GM23338 (cell line): ENCODE results near the gene MAS1L. TPM values are rescaled to one million over a fixed set of nuclear protein-coding genes. Genes with fewer than 3 reads are reported as not detected.
A peak's percentile ranks its signal among the peaks of the same experiment; 100 is the strongest.

Experiments used
- ATAC-seq: fragments of 200-7000 bp; cut with Tn5 transposase; 3 replicates; pipeline ENCODE4 v1.9.1; 2020
- DNase-seq: peaks from one replicate; pipeline ENCODE4 v3.0.0-alpha.2; 2015; ENCODE audit warnings: low spot score
- H2AFZ ChIP-seq: fragments of 200-600 bp; sonication (generic); 2 replicates; pipeline ENCODE4 v1.8.0; 2016; ENCODE audit warnings: antibody characterized with exemption, mild to moderate bottlenecking, moderate library complexity
- H3F3A ChIP-seq: fragments of 200-600 bp; sonication (generic); replicated peaks from 2 replicates; pipeline ENCODE4 v1.8.0; 2017; ENCODE audit warnings: antibody characterized with exemption, mixed run types, low read depth
- H3K27ac ChIP-seq: fragments of 200-600 bp; sonication (generic); 2 replicates; pipeline ENCODE4 v1.6.1; 2016; ENCODE audit warnings: low read depth
- H3K27me3 ChIP-seq: fragments of 200-600 bp; sonication (generic); 2 replicates; pipeline ENCODE4 v1.8.0; 2016; ENCODE audit warnings: mild to moderate bottlenecking, mixed run types, moderate library complexity; ENCODE audit not compliant: insufficient read depth
- H3K36me3 ChIP-seq: fragments of 200-600 bp; sonication (generic); 2 replicates; pipeline ENCODE4 v1.8.0; 2016; ENCODE audit warnings: mild to moderate bottlenecking; ENCODE audit not compliant: insufficient read depth
- H3K4me1 ChIP-seq: fragments of 200-600 bp; sonication (generic); 2 replicates; pipeline ENCODE4 v1.8.0; 2016; ENCODE audit warnings: mild to moderate bottlenecking, moderate library complexity; ENCODE audit not compliant: insufficient read depth
- H3K4me2 ChIP-seq: fragments of 200-600 bp; sonication (generic); 2 replicates; pipeline ENCODE4 v1.7.1; 2017; ENCODE audit warnings: mixed run types
- H3K4me3 ChIP-seq: fragments of 200-600 bp; sonication (generic); 2 replicates; pipeline ENCODE4 v1.6.1; 2016; ENCODE audit warnings: mixed run types
- H3K79me2 ChIP-seq: fragments of 200-600 bp; sonication (generic); replicated peaks from 2 replicates; pipeline ENCODE4 v1.8.0; 2017; ENCODE audit warnings: mild to moderate bottlenecking; ENCODE audit not compliant: insufficient read depth
- H3K9me2 ChIP-seq: fragments of 200-600 bp; sonication (generic); 2 replicates; pipeline ENCODE4 v1.8.0; 2017; ENCODE audit not compliant: insufficient read depth
- H4K20me1 ChIP-seq: fragments of 200-600 bp; sonication (generic); replicated peaks from 2 replicates; pipeline ENCODE4 v1.8.0; 2017; ENCODE audit warnings: mild to moderate bottlenecking; ENCODE audit not compliant: insufficient read depth
- H3K27ac Mint-ChIP-seq: 2 replicates; pipeline ENCODE4 v1.8.0; 2020; ENCODE audit warnings: inconsistent platforms, mild to moderate bottlenecking, moderate library complexity, mixed read lengths
- H3K27me3 Mint-ChIP-seq: 3 replicates; pipeline ENCODE4 v1.8.0; 2022; ENCODE audit warnings: low read depth, mild to moderate bottlenecking, moderate library complexity, mixed read lengths, inconsistent platforms; ENCODE audit not compliant: insufficient read depth, poor library complexity
- H3K36me3 Mint-ChIP-seq: 3 replicates; pipeline ENCODE4 v1.8.0; 2021; ENCODE audit warnings: low read depth, mild to moderate bottlenecking, inconsistent platforms, moderate library complexity, mixed read lengths
- H3K4me1 Mint-ChIP-seq: 3 replicates; pipeline ENCODE4 v1.8.0; 2020; ENCODE audit warnings: mild to moderate bottlenecking, inconsistent platforms, mixed read lengths
- H3K4me3 Mint-ChIP-seq: 3 replicates; pipeline ENCODE4 v1.8.0; 2021; ENCODE audit warnings: moderate library complexity, mild to moderate bottlenecking, inconsistent platforms, mixed read lengths
- H3K9me3 Mint-ChIP-seq: 3 replicates; pipeline ENCODE4 v1.8.0; 2020; ENCODE audit warnings: moderate library complexity, mild to moderate bottlenecking, inconsistent platforms, mixed read lengths
- CREB1 ChIP-seq: fragments of 250-450 bp; sonication (Bioruptor Pico); IDR thresholded peaks from 2 replicates; pipeline ENCODE4 v1.5.0; 2020; ENCODE audit warnings: low read depth, mild to moderate bottlenecking, moderate library complexity
- ETS1 ChIP-seq: IDR thresholded peaks from 2 replicates; pipeline ENCODE4 v1.6.1; 2016; ENCODE audit warnings: antibody characterized with exemption
- EZH2 ChIP-seq: fragments of 200-600 bp; sonication (generic); IDR thresholded peaks from one replicate; pipeline ENCODE4 v1.8.0; 2017; ENCODE audit warnings: antibody characterized with exemption, mild to moderate bottlenecking, low read depth; ENCODE audit not compliant: unreplicated experiment
- EZH2phosphoT487 ChIP-seq: fragments of 200-600 bp; sonication (generic); IDR thresholded peaks from one replicate; pipeline ENCODE4 v1.8.1; 2018; ENCODE audit warnings: antibody characterized with exemption; ENCODE audit not compliant: unreplicated experiment
- JUNB ChIP-seq: IDR thresholded peaks from one replicate; pipeline ENCODE4 v1.6.1; 2016; ENCODE audit warnings: antibody characterized with exemption; ENCODE audit not compliant: unreplicated experiment
- NANOG ChIP-seq: IDR thresholded peaks from 2 replicates; pipeline ENCODE4 v1.6.1; 2016; ENCODE audit warnings: antibody characterized with exemption, borderline replicate concordance
- POLR2AphosphoS5 ChIP-seq: IDR thresholded peaks from 2 replicates; pipeline ENCODE4 v1.6.1; 2016; ENCODE audit warnings: antibody characterized with exemption, low read depth
- STAT1 ChIP-seq: IDR thresholded peaks from one replicate; pipeline ENCODE4 v1.6.1; 2016; ENCODE audit warnings: antibody characterized with exemption; ENCODE audit not compliant: unreplicated experiment
- ZNF114 ChIP-seq: fragments of 250-450 bp; sonication (Bioruptor Pico); IDR thresholded peaks from 2 replicates; pipeline ENCODE4 v1.5.0; 2020; ENCODE audit warnings: mild to moderate bottlenecking, moderate library complexity
- ZNF331 ChIP-seq: fragments of 250-450 bp; sonication (Bioruptor Pico); IDR thresholded peaks from 2 replicates; pipeline ENCODE4 v1.5.0; 2020; ENCODE audit warnings: low read depth, mild to moderate bottlenecking, moderate library complexity
- polyA plus RNA-seq: library from polyadenylated mRNA; unstranded; fragments of >200 nt; fragmentation: Nextera tagmentation; extraction: Ambion mirVana; gene quantifications from 2 replicates; pipeline ENCODE4 v1.2.1, GENCODE V29; 2016
- total RNA-seq: library from RNA; depleted of rRNA; stranded (reverse); fragments of >200 nt; shearing (Covaris generic); gene quantifications from 2 replicates; pipeline ENCODE4 v1.2.3, GENCODE V29; 2014
- TF ChIP-seq, protein P1 (sequence below): IDR thresholded peaks from one replicate; pipeline ENCODE4 v1.6.1; 2018; ENCODE audit warnings: antibody characterized with exemption; ENCODE audit not compliant: unreplicated experiment
- TF ChIP-seq, protein P2 (sequence below): fragments of 250-450 bp; sonication (Bioruptor Pico); IDR thresholded peaks from 2 replicates; pipeline ENCODE4 v1.5.0; 2020; ENCODE audit warnings: mild to moderate bottlenecking, moderate library complexity
- TF ChIP-seq, protein P3 (sequence below), 2 experiments: fragments of 200-600 bp in 1 of 2; sonication (generic) in 1 of 2; conservative IDR thresholded peaks; 2 replicates each; pipeline versions ENCODE4 v1.5.1 to v1.6.1; 2016 to 2017; ENCODE audit warnings: antibody characterized with exemption in 2 of 2, low read depth in 2 of 2, mild to moderate bottlenecking in 2 of 2, moderate library complexity in 1 of 2

MAS1L gene
- total and polyA plus RNA-seq, 2 experiments from 2014 or later, result not detected

DNA sequence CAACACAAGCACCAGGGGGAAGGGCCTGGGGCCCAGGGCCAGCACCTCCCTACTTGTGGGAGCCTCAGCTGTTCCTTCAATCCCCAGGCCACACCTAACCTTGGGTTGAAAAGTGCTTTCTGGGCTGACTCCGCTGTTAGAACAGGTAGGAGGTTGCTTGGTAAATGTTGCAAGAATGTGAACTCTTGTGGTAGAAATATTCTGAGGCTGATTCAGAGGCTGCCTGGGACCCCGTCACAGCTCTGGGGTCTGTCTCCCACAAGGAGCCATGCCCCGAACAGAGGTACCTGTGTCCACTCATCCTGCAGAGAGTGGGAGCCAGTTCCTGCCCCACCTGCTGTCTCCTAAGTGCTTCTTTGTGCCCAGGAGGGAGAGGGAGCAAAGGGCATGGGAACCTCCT, 14.4 kb upstream of the MAS1L start:
- no peaks in the 10 kb centered on the region for H3F3A ChIP-seq
- Mint-ChIP-seq H3K4me1 (no peaks in the 10 kb centered on the region; the same call in 2 of the 3 replicates), H3K27me3 (peaks cover 2% of the 10 kb centered on the region), H3K9me3 (no peaks in the 10 kb centered on the region), H3K27ac (no peak overlapping the region), H3K36me3 (no peaks in the 10 kb centered on the region), H3K4me3 (no peak overlapping the region)
- ATAC-seq, result no peak
- no peaks in the 10 kb centered on the region for H3K36me3 ChIP-seq
- H3K4me3 ChIP-seq, result no peak overlapping the region
- no peak overlapping the region for H3K4me2 ChIP-seq
- H4K20me1 ChIP-seq, result no peaks in the 10 kb centered on the region; the same call in 1 of the 2 replicates
- TF ChIP-seq, protein P1, sequence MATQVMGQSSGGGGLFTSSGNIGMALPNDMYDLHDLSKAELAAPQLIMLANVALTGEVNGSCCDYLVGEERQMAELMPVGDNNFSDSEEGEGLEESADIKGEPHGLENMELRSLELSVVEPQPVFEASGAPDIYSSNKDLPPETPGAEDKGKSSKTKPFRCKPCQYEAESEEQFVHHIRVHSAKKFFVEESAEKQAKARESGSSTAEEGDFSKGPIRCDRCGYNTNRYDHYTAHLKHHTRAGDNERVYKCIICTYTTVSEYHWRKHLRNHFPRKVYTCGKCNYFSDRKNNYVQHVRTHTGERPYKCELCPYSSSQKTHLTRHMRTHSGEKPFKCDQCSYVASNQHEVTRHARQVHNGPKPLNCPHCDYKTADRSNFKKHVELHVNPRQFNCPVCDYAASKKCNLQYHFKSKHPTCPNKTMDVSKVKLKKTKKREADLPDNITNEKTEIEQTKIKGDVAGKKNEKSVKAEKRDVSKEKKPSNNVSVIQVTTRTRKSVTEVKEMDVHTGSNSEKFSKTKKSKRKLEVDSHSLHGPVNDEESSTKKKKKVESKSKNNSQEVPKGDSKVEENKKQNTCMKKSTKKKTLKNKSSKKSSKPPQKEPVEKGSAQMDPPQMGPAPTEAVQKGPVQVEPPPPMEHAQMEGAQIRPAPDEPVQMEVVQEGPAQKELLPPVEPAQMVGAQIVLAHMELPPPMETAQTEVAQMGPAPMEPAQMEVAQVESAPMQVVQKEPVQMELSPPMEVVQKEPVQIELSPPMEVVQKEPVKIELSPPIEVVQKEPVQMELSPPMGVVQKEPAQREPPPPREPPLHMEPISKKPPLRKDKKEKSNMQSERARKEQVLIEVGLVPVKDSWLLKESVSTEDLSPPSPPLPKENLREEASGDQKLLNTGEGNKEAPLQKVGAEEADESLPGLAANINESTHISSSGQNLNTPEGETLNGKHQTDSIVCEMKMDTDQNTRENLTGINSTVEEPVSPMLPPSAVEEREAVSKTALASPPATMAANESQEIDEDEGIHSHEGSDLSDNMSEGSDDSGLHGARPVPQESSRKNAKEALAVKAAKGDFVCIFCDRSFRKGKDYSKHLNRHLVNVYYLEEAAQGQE, result no peak
- TF ChIP-seq CREB1 (CRISPR knock-in tag), result no peak
- no peak for TF ChIP-seq ZNF331 (CRISPR knock-in tag)
- TF ChIP-seq POLR2AphosphoS5, result no peak
- TF ChIP-seq JUNB, result no peak
- no peak for TF ChIP-seq NANOG
- TF ChIP-seq ETS1, result no peak
- TF ChIP-seq STAT1, result no peak
- no peak for TF ChIP-seq EZH2phosphoT487
- TF ChIP-seq EZH2, result no peak
- no peak for TF ChIP-seq ZNF114 (CRISPR knock-in tag)
- TF ChIP-seq, protein P2, sequence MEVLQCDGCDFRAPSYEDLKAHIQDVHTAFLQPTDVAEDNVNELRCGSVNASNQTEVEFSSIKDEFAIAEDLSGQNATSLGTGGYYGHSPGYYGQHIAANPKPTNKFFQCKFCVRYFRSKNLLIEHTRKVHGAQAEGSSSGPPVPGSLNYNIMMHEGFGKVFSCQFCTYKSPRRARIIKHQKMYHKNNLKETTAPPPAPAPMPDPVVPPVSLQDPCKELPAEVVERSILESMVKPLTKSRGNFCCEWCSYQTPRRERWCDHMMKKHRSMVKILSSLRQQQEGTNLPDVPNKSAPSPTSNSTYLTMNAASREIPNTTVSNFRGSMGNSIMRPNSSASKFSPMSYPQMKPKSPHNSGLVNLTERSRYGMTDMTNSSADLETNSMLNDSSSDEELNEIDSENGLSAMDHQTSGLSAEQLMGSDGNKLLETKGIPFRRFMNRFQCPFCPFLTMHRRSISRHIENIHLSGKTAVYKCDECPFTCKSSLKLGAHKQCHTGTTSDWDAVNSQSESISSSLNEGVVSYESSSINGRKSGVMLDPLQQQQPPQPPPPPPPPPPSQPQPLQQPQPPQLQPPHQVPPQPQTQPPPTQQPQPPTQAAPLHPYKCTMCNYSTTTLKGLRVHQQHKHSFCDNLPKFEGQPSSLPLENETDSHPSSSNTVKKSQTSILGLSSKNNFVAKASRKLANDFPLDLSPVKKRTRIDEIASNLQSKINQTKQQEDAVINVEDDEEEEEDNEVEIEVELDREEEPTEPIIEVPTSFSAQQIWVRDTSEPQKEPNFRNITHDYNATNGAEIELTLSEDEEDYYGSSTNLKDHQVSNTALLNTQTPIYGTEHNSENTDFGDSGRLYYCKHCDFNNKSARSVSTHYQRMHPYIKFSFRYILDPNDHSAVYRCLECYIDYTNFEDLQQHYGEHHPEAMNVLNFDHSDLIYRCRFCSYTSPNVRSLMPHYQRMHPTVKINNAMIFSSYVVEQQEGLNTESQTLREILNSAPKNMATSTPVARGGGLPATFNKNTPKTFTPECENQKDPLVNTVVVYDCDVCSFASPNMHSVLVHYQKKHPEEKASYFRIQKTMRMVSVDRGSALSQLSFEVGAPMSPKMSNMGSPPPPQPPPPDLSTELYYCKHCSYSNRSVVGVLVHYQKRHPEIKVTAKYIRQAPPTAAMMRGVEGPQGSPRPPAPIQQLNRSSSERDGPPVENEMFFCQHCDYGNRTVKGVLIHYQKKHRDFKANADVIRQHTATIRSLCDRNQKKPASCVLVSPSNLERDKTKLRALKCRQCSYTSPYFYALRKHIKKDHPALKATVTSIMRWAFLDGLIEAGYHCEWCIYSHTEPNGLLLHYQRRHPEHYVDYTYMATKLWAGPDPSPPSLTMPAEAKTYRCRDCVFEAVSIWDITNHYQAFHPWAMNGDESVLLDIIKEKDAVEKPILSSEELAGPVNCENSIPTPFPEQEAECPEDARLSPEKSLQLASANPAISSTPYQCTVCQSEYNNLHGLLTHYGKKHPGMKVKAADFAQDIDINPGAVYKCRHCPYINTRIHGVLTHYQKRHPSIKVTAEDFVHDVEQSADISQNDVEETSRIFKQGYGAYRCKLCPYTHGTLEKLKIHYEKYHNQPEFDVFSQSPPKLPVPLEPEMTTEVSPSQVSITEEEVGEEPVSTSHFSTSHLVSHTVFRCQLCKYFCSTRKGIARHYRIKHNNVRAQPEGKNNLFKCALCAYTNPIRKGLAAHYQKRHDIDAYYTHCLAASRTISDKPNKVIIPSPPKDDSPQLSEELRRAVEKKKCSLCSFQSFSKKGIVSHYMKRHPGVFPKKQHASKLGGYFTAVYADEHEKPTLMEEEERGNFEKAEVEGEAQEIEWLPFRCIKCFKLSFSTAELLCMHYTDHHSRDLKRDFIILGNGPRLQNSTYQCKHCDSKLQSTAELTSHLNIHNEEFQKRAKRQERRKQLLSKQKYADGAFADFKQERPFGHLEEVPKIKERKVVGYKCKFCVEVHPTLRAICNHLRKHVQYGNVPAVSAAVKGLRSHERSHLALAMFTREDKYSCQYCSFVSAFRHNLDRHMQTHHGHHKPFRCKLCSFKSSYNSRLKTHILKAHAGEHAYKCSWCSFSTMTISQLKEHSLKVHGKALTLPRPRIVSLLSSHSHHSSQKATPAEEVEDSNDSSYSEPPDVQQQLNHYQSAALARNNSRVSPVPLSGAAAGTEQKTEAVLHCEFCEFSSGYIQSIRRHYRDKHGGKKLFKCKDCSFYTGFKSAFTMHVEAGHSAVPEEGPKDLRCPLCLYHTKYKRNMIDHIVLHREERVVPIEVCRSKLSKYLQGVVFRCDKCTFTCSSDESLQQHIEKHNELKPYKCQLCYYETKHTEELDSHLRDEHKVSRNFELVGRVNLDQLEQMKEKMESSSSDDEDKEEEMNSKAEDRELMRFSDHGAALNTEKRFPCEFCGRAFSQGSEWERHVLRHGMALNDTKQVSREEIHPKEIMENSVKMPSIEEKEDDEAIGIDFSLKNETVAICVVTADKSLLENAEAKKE, result no peak
- TF ChIP-seq, protein P3, sequence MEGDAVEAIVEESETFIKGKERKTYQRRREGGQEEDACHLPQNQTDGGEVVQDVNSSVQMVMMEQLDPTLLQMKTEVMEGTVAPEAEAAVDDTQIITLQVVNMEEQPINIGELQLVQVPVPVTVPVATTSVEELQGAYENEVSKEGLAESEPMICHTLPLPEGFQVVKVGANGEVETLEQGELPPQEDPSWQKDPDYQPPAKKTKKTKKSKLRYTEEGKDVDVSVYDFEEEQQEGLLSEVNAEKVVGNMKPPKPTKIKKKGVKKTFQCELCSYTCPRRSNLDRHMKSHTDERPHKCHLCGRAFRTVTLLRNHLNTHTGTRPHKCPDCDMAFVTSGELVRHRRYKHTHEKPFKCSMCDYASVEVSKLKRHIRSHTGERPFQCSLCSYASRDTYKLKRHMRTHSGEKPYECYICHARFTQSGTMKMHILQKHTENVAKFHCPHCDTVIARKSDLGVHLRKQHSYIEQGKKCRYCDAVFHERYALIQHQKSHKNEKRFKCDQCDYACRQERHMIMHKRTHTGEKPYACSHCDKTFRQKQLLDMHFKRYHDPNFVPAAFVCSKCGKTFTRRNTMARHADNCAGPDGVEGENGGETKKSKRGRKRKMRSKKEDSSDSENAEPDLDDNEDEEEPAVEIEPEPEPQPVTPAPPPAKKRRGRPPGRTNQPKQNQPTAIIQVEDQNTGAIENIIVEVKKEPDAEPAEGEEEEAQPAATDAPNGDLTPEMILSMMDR (conservative IDR thresholded peaks at IDR 0.05; ENCODE audit: low read depth in 2 of 2), result no peak
- H3K4me1 ChIP-seq, result no peaks in the 10 kb centered on the region
- 0 out of 2 replicates have a peak overlapping the region, but pooled peaks have one; percentile 23 for H2AFZ ChIP-seq
- H3K27ac ChIP-seq, result no peak overlapping the region
- no peaks in the 10 kb centered on the region for H3K27me3 ChIP-seq
- no peak for DNase-seq
- 0 out of 2 replicates have a peak, but pooled peaks cover 5% of the 10 kb centered on the region for H3K9me2 ChIP-seq
- no peaks in the 10 kb centered on the region for H3K79me2 ChIP-seq
